ENCODE data around the gene RRAS. TPM values are rescaled to one million over a fixed set of nuclear protein-coding genes. Genes with fewer than 3 reads are reported as not detected.

The RRAS gene
- total and polyA plus RNA-seq, 9 donors = 24.2 to 63.4 (median 37.6) TPM

DNA sequence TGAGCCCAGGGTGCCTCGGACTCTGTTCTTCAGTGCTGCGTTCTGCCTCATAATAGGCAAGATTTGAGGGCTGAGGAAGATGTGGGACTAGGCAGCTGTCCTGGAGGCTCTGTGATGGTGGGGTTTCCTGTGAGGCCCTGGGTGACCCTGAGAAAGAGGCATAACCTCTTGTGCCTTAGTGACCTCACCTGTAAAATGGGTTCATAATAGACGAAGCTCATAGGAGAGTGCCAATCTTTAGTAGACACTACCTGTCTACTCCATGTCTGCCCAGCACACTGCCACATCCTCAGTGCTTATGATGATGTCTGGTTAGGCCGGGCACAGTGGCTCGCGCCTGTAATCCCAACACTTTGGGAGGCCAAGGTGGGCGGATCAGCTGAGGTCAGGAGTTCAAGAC is 23.4 kb downstream of the RRAS start:
- H3K9me3 ChIP-seq = no peaks in the 10 kb centered on the region
- WGBS, 3 donors = 90 to 96% (median 94%) methylated on average over 7 of the region's 7 CpGs
- H3K36me3 ChIP-seq = no peaks in the 10 kb centered on the region
- H3K4me3 ChIP-seq = no peak overlapping the region
- H3K27me3 ChIP-seq = no peaks in the 10 kb centered on the region
- TF ChIP-seq EP300 (IDR thresholded peaks at IDR 0.05) (no peak), POLR2A (IDR thresholded peaks at IDR 0.05) (no peak)
- TF ChIP-seq, protein P1, sequence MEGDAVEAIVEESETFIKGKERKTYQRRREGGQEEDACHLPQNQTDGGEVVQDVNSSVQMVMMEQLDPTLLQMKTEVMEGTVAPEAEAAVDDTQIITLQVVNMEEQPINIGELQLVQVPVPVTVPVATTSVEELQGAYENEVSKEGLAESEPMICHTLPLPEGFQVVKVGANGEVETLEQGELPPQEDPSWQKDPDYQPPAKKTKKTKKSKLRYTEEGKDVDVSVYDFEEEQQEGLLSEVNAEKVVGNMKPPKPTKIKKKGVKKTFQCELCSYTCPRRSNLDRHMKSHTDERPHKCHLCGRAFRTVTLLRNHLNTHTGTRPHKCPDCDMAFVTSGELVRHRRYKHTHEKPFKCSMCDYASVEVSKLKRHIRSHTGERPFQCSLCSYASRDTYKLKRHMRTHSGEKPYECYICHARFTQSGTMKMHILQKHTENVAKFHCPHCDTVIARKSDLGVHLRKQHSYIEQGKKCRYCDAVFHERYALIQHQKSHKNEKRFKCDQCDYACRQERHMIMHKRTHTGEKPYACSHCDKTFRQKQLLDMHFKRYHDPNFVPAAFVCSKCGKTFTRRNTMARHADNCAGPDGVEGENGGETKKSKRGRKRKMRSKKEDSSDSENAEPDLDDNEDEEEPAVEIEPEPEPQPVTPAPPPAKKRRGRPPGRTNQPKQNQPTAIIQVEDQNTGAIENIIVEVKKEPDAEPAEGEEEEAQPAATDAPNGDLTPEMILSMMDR (IDR thresholded peaks at IDR 0.05) = no peak
- no peak for DNase-seq
- no peaks in the 10 kb centered on the region for H3K4me1 ChIP-seq (ENCODE audit: insufficient read depth)
- H3K27ac ChIP-seq = no peak overlapping the region
- intact Hi-C loops (cut with DNase I) = no loop called here

DNA sequence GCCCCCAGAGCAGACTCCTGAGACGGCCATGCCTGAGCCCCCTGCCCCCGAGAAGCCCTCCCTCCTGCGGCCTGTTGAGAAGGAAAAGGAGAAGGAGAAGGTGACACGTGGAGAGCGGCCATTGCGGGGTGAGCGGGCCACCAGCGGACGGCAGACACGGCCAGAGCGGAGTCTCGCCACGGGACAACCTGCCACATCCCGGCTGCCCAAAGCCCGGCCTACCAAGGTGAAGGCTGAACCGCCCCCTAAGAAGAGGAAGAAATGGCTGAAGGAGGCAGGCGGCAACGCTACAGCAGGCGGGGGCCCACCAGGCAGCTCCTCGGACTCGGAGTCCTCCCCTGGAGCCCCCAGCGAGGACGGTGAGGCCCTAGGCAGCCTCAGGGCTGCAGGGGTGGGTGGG is 24.1 kb downstream of the RRAS start:
- intact Hi-C loops (cut with DNase I) = no loop called here
- DNase-seq = no peak
- Histone ChIP-seq H3K4me1 (ENCODE audit: insufficient read depth) (no peaks in the 10 kb centered on the region), H3K27ac (no peak overlapping the region), H3K27me3 (no peaks in the 10 kb centered on the region), H3K36me3 (no peaks in the 10 kb centered on the region), H3K9me3 (no peaks in the 10 kb centered on the region), H3K4me3 (no peak overlapping the region)
- WGBS, 3 donors = 93 to 98% (median 96%) methylated on average over 23 of the region's 23 CpGs
- TF ChIP-seq, protein P1 (IDR thresholded peaks at IDR 0.05) = no peak
- no peak for TF ChIP-seq EP300 (IDR thresholded peaks at IDR 0.05)

DNA sequence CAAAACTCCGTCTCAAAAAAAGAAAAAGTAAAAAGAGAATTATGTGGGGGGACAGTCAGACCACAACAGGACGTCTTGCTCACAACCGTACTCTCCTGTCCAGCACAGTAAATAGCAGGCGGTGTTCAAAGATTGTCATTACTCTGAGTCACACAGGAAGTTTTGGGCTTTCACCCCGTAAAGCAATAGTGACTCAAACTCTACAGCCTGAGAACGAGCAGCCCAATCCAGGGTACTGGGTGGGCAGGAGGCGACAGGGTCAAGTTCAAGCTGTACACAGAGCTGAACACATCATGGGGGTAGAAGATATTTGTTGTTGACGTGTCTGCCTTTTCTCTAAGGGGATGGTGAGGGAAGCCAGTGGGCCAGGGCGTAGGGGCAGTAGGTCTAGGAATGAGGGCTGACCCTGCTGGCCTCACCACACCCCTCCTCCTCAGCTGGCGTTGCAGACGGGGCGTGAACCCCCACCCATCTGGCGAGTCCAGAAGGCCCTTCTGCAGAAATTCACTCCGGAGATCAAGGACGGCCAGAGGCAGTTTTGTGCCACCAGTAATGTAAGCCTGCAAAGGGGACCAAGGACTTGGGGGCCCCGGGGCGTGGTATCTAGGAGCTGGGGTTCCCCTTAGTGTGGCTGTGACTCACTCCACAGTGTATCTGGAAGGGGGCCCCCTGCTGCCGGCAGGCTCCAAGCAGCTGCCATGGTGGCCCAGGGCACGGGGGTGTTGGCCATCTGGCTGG is 25.7 kb downstream of the RRAS start:
- Histone ChIP-seq H3K4me1 (ENCODE audit: insufficient read depth) (no peaks in the 10 kb centered on the region), H3K27me3 (no peaks in the 10 kb centered on the region), H3K36me3 (no peaks in the 10 kb centered on the region), H3K9me3 (no peaks in the 10 kb centered on the region), H3K4me3 (no peak overlapping the region), H3K27ac (no peak overlapping the region)
- intact Hi-C loops (cut with DNase I) = no loop called here
- WGBS, 3 donors = 71 to 78% (median 78%) methylated on average over 19 of the region's 19 CpGs
- no peak for DNase-seq
- TF ChIP-seq POLR2A (IDR thresholded peaks at IDR 0.05) (no peak), EP300 (IDR thresholded peaks at IDR 0.05) (no peak)
- TF ChIP-seq, protein P1 (IDR thresholded peaks at IDR 0.05) = no peak

DNA sequence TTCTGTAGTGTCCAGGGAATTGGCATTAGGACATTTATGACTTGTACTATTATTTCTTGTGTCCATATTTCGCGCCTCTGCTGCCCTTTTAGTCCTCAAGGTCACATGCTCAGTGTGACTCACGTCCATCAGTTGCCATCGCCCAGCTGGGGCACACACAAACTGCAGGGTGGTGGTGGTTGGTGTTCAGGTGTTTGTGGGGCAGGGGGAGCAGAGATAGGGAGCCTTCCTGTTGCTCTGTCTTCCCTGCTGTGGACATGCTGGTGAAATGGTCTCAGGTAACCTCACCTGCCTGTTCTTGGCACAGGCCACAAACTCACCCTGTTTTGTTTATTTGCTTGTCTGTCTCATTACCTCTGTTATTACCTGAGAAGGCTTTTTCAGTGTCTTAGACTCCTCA is 26.6 kb downstream of the RRAS start:
- H3K4me1 ChIP-seq (ENCODE audit: insufficient read depth) = no peaks in the 10 kb centered on the region
- no peaks in the 10 kb centered on the region for H3K27me3 ChIP-seq
- H3K9me3 ChIP-seq = no peaks in the 10 kb centered on the region
- no peak overlapping the region for H3K4me3 ChIP-seq
- TF ChIP-seq EP300 (IDR thresholded peaks at IDR 0.05) (no peak), POLR2A (IDR thresholded peaks at IDR 0.05) (no peak)
- TF ChIP-seq, protein P1 (IDR thresholded peaks at IDR 0.05) = no peak
- H3K27ac ChIP-seq = no peak overlapping the region
- no peak for DNase-seq
- intact Hi-C loops (cut with DNase I) = no loop called here
- WGBS, 3 donors = 68 to 82% (median 74%) methylated on average over 4 of the region's 4 CpGs
- H3K36me3 ChIP-seq = no peaks in the 10 kb centered on the region

All from ovary (tissue), 9 donors.